Skeletal muscle cell (primary cell): ENCODE measurements around the gene LRRC25.
"Not testable (repeated sequence)": the region's sequence is repeated elsewhere in the genome, so short reads cannot be mapped to it uniquely, and the experiment has no call there.

ENCODE experiments used
- DNase-seq: peaks from one replicate; pipeline ENCODE4 v3.0.0-alpha.2; 2010; ENCODE audit warnings: low read depth
- H3K4me3 ChIP-seq: 2 replicates; pipeline ENCODE4 v1.5.1; 2011; ENCODE audit warnings: low read depth, mild to moderate bottlenecking, control low read depth, low read length, moderate library complexity

LRRC25 gene

DNA sequence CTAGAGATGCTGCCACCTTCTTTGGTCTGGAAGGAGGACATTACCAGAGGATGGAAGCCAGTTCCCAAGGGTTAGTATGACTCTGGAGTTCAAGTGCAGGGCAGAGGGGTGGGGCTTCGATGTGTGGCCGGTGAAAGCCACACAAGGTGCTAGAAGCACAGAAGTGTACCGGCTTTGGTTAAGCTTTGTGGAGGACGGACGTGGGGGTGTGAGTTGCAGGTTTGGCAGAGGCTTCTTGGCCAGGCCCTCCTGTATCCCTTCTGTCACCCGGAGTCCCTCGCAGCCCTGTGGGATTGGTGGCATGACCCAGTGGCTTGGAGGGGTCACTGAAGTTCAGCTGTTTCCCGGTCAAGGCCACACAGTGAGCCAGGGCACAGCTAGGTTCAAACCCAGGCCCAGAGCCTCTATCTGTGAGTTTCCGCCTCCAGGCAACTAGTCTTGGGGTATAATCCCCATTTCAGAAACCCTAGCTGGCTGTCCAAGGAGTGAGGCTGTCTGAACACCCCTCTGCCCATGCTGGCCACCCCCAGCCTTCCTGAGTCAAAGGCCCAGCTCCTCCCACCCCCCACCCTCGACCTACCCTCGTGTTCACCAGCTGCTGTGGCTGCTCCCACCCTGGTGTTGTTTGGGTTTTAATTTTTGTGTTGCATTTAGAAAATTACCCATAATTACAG lies 17.2 kb upstream of the LRRC25 start:
- peak overlapping the region; percentile 39 for H3K4me3 ChIP-seq
- DNase-seq: no peak

DNA sequence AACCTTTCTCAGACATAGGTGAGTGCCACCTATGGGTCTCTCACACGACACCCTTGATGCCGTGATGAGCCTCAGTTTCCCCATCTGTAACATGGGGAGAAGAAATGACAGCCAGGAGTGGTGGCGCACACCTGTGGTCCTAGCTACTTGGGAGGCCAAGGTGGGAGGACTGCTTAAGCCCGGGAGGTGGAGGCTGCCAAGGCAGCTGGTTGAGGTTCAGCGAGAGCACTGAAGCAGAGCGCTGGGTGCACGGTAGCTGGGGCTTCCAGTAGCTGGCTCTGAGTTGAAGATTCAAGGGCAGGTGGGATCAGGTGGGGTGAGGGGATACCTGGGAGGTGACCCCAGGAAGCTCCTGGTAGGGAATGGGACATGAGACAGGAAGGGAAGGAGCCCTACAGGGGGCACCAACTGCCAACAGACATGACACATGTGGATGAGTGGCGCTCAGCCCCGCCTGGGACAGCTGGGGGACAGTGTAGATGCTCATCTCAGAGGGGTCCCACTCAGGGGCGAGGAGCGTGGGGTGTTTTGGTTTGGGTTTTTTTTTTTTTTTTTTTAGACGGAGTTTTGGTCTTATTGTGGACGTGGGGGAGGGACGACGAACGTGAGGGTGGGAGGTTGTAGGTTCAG lies 15.3 kb upstream of the LRRC25 start:
- H3K4me3 ChIP-seq: no peak overlapping the region
- no peak for DNase-seq

DNA sequence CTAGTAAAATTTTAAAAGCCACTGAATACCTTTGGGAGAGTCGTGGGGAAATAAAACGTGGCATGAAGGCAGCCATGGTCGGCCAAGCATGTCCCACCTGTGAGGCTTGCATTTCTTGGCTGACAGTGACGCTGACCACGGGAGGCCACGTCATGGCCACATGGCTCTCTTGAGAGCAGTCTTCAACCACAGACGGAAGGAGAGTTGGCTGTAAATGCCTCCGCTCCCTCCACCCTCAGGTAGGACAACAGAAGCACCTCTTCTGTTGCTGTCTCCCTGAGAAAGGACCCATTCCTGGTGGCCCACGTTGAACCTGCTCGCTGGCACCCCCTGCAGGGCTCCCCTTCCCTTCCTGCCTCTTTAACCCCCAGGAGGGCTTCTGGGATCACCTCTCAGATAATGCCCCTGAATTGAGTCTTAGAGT lies 10.6 kb upstream of the LRRC25 start:
- no peak overlapping the region for H3K4me3 ChIP-seq
- no peak for DNase-seq

DNA sequence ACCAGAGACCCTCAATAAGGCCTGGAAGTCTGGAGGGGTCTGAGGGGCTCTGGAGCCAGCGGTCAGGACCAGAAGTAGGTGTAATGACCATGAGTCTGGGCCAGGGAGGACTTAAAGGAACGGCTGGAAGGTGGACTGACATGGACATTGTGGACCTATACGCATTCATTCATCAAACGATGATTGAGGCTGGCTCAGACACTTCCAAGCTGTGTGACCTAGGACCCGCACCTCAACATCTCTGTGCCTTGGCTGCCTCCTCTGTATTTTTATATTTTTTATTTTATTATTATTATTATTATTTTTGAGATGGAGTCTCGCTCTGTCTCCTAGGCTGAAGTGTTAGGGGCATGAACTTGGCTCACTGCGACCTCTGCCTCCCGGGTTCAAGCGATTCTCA lies 9.3 kb upstream of the LRRC25 start:
- no peak overlapping the region for H3K4me3 ChIP-seq
- DNase-seq: no peak

DNA sequence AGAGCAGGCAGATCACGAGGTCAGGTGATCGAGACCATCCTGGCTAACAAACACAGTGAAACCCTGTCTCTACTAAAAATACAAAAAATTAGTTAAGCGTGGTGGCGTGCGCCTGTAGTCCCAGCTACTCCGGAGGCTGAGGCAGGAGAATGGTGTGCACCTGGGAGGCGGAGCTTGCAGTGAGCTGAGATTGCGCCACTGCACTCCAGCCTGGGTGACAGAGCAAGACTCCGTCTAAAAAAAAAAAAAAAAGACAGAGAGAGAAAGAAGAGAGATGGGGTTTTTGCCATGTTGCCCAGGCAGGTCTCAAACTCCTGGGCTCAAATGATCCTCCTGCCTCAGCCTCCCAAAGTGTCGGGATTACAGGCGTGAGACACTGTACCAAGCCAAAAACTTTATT lies 8.3 kb upstream of the LRRC25 start:
- DNase-seq, H3K4me3 ChIP-seq: not testable (repeated sequence)

DNA sequence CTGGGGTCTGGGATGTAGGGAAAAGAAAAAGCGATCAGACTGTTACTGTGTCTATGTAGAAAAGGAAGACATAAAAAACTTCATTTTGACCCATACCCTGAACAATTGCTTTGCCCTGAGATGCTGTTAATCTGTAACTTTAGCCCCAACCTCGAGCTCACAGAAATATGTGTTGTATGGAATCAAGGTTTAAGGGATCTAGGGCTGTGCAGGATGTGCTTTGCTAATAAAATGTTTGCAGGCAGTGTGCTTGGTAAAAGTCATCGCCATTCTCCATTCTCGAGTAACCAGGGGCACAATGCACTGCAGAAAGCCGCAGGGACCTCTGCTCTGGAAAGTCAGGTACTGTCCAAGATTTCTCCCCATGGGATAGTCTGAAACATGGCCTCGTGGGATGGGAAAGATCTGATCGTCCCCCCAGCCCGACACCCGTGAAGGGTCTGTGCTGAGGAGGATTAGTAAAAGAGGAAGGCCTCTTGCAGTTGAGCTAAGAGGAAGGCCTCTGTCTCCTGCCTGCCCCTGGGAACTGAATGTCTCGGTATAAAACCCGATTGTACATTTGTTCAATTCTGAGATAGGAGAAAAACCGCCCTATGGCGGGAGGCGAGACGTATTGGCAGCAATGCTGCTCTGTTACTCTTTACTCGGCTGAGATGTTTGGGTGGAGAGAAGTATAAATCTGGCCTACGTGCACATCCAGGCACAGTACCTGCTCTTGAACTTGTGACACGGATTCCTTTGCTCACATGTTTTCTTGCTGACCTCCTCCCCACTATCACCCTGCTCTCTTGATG lies 5.2 kb upstream of the LRRC25 start:
- not testable (repeated sequence) for H3K4me3 ChIP-seq, DNase-seq

DNA sequence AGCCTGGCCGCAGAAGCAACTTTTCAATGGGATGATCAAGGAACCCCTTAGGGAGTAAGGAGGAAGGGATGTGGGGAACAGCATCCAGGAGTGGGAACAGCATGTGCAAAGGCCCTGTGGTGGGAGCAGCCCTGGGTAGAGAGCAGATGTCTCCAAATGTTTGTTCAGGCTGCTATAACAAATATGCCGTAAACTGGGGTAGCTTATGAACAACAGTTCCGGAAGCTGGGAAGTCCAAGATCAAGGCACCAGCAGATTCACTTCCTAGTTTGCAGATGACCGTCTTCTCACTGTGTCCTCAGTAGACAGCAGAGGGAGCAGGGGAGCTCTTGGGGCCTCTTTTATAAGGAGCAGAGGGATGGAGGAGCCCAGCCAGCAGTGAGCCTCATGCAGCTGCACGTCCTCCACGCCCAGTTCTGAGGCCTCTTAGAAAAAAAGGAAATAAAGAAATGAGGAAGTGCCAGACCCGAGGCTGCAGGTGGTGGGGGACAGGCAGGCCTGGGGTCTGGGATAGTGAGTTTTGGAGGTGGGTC lies 4.2 kb upstream of the LRRC25 start:
- H3K4me3 ChIP-seq: no peak overlapping the region
- peak; percentile 30 for DNase-seq

DNA sequence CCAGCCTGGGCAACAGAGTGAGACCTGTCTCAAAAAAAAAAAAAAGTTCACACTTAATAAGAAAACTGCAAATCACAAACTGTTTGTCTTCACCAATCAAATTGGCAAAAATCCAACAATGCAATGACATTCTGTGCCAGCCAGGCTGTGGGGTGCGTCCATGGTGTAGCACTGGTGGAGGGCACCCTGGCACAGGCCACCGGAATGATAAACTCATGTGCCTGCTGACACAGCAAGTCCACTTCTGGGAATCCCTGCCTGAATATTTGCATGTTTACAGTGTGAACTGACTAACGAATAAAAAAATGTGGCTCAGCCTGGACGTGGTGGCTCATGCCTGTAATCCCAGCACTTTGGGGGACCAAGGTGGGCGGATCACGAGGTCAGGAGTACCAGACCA lies 1.6 kb upstream of the LRRC25 start:
- H3K4me3 ChIP-seq: no peak overlapping the region
- no peak for DNase-seq

DNA sequence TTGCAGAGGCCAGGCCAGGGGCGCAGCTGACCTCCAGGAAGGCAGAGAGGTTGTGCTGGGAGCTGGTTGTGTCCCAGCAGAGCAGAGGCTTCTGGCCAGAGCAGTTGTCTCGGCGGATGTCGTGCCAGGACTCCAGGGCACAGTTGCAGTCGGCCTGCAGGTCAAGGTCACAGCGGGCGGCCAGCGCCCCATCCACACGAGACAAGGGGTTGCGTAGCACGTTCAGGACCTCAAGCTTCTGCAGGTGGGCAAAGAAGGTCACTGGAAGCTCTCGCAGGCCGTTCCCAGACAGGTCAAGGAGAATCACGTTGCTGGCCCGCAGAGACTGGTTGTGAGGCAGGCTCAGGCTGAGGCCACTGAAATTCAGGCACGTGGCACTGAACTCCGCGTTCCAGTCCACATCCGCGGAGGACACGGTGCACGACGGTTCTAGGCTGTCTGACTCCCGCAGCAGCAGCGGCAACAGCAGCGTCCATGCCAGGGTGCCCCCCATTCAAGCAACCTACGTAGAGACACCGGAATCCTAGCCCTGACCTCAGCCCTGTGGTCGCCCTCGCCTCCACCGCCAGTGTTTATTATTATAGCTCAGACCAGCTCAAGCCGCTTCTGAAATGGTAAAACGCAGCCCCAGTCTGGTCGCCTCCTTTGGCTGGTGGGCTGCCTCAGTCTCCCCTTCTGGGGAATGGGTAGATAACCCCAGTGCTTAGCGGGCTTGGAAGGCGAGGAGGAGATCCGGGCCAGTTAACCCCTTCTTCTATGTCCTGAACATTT lies 766 bp downstream of the LRRC25 start:
- H3K4me3 ChIP-seq: no peak overlapping the region
- DNase-seq: no peak

DNA sequence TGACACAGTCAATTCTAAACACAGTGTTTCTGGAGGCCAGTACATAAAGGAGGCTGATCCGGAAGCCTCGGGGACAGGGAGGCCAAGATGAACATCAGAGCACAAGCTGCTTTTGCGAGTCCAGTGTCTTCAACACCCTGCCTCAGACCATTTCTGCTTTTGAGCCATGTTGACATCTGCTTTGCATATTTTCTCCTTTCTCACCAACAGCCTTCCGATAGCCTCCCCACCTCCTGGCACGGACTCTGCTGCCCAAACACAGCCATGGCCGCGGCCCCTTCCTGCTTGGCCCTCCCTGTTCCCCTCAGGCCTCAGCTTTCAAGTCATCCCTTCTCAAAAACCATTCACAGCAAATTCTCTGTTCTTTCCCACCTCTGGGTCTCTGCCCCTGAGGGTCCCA lies 3.6 kb downstream of the LRRC25 start:
- no peak for DNase-seq
- H3K4me3 ChIP-seq: no peak overlapping the region

DNA sequence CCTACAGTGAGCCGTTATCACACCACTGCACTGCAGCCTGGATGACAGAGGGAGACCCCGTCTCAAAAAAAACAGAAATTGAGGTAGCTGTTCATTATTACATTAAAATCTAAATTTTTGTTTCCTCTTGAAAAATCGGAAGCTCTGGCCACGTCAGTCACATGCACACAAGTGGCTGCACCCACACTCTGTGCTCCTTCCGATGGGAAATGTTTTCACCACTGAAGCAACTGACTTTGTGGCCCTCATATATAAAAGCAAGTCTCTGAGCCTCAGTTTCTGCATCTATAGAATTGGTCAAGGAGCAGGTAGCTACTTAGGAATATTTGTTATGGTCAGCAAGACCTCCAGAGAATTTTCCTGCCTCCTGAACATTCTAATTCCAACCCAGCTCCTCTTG lies 4.5 kb downstream of the LRRC25 start:
- H3K4me3 ChIP-seq: no peak overlapping the region
- no peak for DNase-seq

DNA sequence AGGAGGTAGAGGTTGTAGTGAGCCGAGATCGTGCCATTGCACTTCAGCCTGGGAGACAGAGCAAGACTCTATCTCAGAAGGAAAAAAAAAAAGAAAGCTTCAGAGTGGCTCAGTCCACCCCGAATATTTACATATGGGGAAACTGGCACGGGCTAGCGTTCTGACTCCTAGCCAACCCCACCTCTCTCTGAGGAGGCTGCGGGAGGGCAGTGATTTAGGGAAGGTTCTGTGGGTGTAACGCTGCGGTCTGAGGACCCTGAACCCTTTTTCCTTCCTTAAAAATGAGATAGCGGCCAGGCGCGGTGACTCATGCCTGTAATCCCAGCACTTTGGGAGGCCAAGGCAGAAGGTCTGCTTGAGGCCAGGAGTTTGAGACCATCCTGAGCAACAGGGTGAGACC lies 5.0 kb downstream of the LRRC25 start:
- DNase-seq: no peak
- H3K4me3 ChIP-seq: no peak overlapping the region

DNA sequence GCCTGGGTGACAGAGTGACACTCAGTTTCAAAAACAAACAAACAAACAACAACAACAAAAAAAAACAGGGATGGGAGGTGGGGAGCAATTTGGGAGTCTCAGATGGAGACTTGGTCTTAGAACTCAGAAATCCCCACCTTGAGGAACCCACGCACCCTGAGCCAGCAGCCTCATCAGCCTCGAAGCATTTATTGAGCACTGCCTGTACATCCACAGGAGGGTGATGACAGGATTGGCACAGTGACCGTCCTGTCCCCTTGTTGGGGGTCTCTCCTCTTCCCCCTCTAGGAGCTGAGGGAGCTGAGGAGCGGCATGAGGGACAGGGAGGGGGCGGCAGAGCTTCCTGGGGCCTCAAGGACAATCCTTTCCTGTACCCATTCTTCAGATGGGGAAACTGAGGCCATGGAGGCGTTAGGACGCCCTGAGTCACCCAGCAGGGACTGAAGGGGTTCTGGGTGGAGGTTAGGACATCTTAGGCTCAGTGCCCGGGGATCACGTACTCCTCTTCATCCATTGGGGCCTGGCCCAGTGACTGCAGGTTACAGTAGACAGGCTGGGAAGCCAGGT lies 5.8 kb downstream of the LRRC25 start:
- no peak overlapping the region for H3K4me3 ChIP-seq
- DNase-seq: no peak

DNA sequence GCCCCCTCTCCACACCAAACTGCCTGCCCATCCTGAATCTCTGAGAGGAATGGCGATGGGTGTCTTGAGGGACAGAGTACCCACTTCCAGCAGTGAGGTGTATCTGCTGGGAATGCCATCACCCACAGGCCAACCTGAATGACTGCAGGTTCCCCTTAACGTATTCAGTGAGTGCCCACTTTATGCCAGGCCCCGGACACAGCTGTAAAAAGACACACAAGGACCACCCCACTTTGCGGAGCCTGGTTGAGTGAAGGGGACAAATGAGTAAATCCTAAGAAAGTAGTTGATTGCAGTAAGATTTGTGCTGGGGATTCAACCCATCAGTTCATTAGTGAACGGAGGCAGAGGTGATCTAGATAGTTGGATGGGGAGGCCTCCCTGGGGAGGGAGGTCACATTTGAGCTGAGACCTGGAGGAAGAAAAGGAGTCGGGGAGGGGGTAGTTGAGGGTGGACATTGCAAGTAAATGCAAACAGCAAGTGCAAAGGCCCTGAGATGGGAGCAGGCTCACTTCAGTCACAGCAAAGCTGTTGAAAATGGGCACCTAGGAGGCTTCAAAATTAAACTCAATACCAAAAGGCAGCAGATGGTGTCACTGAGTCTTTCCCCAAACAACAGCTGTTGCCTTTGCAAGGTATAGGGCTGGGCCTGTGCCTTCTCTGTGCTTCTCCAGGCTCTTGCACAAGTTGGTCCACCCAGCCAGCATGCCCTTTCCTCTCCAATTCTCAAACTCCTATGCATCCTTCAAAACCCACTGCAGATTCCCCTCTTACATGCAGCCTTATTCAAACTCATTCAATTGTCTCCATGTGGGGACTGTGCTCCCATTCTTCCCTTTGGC lies 7.1 kb downstream of the LRRC25 start:
- DNase-seq: no peak
- no peak overlapping the region for H3K4me3 ChIP-seq

DNA sequence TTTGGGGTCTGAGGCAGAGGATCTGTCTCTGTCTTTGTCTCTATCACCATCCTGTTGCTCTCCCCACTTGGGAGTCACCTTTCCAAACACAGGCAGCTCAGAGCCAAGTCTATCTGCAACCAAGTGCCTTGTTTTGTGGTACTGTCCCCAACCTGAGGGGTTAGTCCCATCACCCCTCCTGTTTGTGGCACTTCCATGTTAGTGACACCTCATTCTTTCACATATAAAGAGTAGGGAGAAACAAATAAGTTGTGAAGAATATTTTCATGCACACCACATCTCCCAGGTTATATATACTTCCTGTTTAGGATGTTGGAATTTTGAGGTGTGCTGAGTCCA lies 7.7 kb downstream of the LRRC25 start:
- DNase-seq: no peak
- H3K4me3 ChIP-seq: no peak overlapping the region

DNA sequence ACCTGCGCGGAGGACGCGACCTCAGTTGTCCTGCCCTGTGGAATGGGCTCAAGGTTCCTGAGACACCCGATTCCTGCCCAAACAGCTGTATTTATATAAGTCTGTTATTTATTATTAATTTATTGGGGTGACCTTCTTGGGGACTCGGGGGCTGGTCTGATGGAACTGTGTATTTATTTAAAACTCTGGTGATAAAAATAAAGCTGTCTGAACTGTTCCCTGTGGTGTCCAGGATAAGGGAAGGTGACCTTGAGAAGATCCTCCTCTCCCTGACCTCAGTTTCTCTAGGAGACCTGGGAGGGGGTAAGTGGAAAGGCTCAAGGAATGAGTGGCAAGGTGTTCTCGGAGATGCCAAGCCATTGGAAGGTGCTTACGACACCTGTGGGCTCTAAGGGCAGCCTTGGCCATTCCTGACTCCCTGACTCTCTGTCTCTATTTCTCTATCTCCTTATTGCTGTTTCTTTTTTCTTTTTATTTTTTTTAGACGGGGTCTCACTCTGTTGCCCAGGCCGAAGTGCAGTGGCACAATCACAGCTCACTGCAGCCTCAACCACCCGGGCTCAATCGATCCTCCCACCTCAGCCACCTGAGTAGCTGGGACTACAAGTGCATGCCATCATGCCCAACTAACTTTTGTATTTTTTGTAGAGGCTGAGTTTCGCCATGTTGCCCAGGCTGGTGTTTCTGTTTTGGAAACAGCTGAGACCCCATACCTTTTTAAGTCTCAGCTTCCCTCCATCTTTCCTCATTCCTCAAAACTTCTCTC lies 8.3 kb downstream of the LRRC25 start:
- H3K4me3 ChIP-seq: peak overlapping the region; percentile 62
- DNase-seq: no peak

DNA sequence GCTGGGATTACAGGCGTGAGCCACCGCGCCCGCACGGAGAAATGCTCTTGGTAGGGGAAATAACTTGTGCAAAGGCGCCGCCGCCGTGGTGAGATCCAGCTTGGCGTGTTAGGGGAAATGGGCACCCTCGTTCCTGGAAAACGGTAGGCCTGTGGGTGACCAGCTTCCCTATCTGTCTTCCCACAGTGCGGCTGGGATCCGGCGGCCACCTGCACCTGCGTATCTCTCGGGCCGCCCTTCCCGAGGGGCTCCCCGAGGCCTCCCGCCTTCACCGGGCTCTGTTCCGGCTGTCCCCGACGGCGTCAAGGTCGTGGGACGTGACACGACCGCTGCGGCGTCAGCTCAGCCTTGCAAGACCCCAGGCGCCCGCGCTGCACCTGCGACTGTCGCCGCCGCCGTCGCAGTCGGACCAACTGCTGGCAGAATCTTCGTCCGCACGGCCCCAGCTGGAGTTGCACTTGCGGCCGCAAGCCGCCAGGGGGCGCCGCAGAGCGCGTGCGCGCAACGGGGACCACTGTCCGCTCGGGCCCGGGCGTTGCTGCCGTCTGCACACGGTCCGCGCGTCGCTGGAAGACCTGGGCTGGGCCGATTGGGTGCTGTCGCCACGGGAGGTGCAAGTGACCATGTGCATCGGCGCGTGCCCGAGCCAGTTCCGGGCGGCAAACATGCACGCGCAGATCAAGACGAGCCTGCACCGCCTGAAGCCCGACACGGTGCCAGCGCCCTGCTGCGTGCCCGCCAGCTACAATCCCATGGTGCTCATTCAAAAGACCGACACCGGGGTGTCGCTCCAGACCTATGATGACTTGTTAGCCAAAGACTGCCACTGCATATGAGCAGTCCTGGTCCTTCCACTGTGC lies 9.1 kb downstream of the LRRC25 start:
- H3K4me3 ChIP-seq: peak overlapping the region; percentile 62
- no peak for DNase-seq
